ENCODE results near the gene BCL7A. TPM values are rescaled to one million over a fixed set of nuclear protein-coding genes. Genes with fewer than 3 reads are reported as not detected.
A peak's percentile ranks its signal among the peaks of the same experiment; 100 is the strongest.

The BCL7A gene
- total RNA-seq, result 38.6 and 41.4 TPM in 2 replicates

- peaks cover 8% of the 10 kb centered on the region for H3K36me3 Mint-ChIP-seq (ENCODE audit: low read depth)
Measured at GRCh38 chr12:122021822-122022392, at the start of gene BCL7A. BCL7A (plus strand) TSS chr12:122021884; CDS start chr12:122022092, 208 bp downstream.

GRCh38 chr12:121974026-121974985 lies 47.4 kb upstream of the BCL7A start:
- DNase-seq (no peak), ATAC-seq (ENCODE audit: low read depth) (no peak)
- POLR2A ChIA-PET, result no interaction called here
- Mint-ChIP-seq H3K9me3 (peaks cover 6% of the 10 kb centered on the region), H3K36me3 (ENCODE audit: low read depth) (no peaks in the 10 kb centered on the region), H3K27me3 (no peaks in the 10 kb centered on the region), H3K4me3 (no peak overlapping the region), H3K4me1 (peaks cover 12% of the 10 kb centered on the region), H3K27ac (no peak overlapping the region)
- intact Hi-C loops (cut with micrococcal nuclease), result no loop called here
- TF ChIP-seq CTCF (IDR thresholded peaks at IDR 0.05), result no peak
- CTCF ChIA-PET, result no interaction called here

More at GRCh38 chr12:122021822-122022392, at the start of gene BCL7A:
- TF ChIP-seq CTCF (IDR thresholded peaks at IDR 0.05), result no peak
- intact Hi-C loops (cut with micrococcal nuclease), result loop anchor here (1.0 to 5.0 kb wide), 5 partner anchors 13 to 555 kb away; partner anchors contain the start of genes ORAI1 and SETD1B
- peaks cover 45% of the 10 kb centered on the region for H3K4me1 Mint-ChIP-seq
- H3K27ac Mint-ChIP-seq, result peak within 1 kb of the TSS; percentile 95
- DNase-seq (peak; percentile 72), ATAC-seq (ENCODE audit: low read depth) (peak; percentile 76)
- CTCF ChIA-PET, result interaction anchor here (2.4 kb wide), 1 partner anchor 30 kb away, joined by 7 read pairs; no protein-coding TSS in a partner anchor
- H3K27me3 Mint-ChIP-seq, result peaks cover 2% of the 10 kb centered on the region
- H3K9me3 Mint-ChIP-seq, result no peaks in the 10 kb centered on the region
- POLR2A ChIA-PET, result interaction anchor here (0.5 to 11.7 kb wide), 20 partner anchors 9 to 1793 kb away, joined by 3 to 216 read pairs (median 4); partner anchors contain the start of gene CFAP251
- peak within 1 kb of the TSS; percentile 91 for H3K4me3 Mint-ChIP-seq

GRCh38 chr12:121975021-121975420 lies 46.7 kb upstream of the BCL7A start:
- ChIA-PET POLR2A (no interaction called here), CTCF (no interaction called here)
- DNase-seq (no peak), ATAC-seq (ENCODE audit: low read depth) (no peak)
- Mint-ChIP-seq H3K27ac (no peak overlapping the region), H3K36me3 (ENCODE audit: low read depth) (no peaks in the 10 kb centered on the region), H3K4me1 (peaks cover 14% of the 10 kb centered on the region), H3K9me3 (peaks cover 6% of the 10 kb centered on the region), H3K4me3 (no peak overlapping the region), H3K27me3 (no peaks in the 10 kb centered on the region)
- intact Hi-C loops (cut with micrococcal nuclease), result no loop called here
- no peak for TF ChIP-seq CTCF (IDR thresholded peaks at IDR 0.05)

- intact Hi-C loops (cut with micrococcal nuclease), result no loop called here
- H3K27me3 Mint-ChIP-seq, result no peaks in the 10 kb centered on the region
Measured at GRCh38 chr12:121976950-121977349, 44.7 kb upstream of the BCL7A start.

More at GRCh38 chr12:121976950-121977349, 44.7 kb upstream of the BCL7A start:
- H3K36me3 Mint-ChIP-seq (ENCODE audit: low read depth), result no peaks in the 10 kb centered on the region
- peaks cover 6% of the 10 kb centered on the region for H3K9me3 Mint-ChIP-seq
- ATAC-seq (ENCODE audit: low read depth) (no peak), DNase-seq (no peak)
- TF ChIP-seq CTCF (IDR thresholded peaks at IDR 0.05), result no peak
- POLR2A ChIA-PET, result no interaction called here
- H3K27ac Mint-ChIP-seq, result no peak overlapping the region
- CTCF ChIA-PET, result no interaction called here
- no peak overlapping the region for H3K4me3 Mint-ChIP-seq
- H3K4me1 Mint-ChIP-seq, result peaks cover 33% of the 10 kb centered on the region

All from activated B cell treated with CpG ODN at 0.5 μM for 24 hours (primary cell).